Upper lobe of right lung (tissue), 1 donor: Measurements from ENCODE around the gene PARD3B. TPM values are rescaled to one million over a fixed set of nuclear protein-coding genes. Genes with fewer than 3 reads are reported as not detected.

Experiments
- ATAC-seq: fragments of 200-7000 bp; cut with Tn5 transposase; one replicate; pipeline ENCODE4 v1.9.1; 2020; ENCODE audit warnings: mild to moderate bottlenecking, moderate library complexity
- DNase-seq: peaks from one replicate; pipeline ENCODE4 v3.0.0-alpha.2; 2020
- H3K27ac ChIP-seq: fragments of 200-600 bp; one replicate; pipeline ENCODE4 v1.8.0; 2022
- H3K27me3 ChIP-seq: fragments of 200-600 bp; one replicate; pipeline ENCODE4 v1.8.0; 2022; ENCODE audit warnings: mild to moderate bottlenecking
- H3K36me3 ChIP-seq: fragments of 200-600 bp; one replicate; pipeline ENCODE4 v1.8.0; 2022
- H3K4me1 ChIP-seq: fragments of 200-600 bp; one replicate; pipeline ENCODE4 v1.8.0; 2022
- H3K4me3 ChIP-seq: fragments of 200-600 bp; one replicate; pipeline ENCODE4 v1.8.0; 2022; ENCODE audit warnings: mild to moderate bottlenecking
- H3K9me3 ChIP-seq: fragments of 200-600 bp; one replicate; pipeline ENCODE4 v1.8.0; 2022
- CTCF ChIP-seq: fragments of 200-600 bp; IDR thresholded peaks from one replicate; pipeline ENCODE4 v1.8.0; 2022; ENCODE audit warnings: antibody characterized with exemption
- intact Hi-C: fragments of 100-400 bp; cut with DNase I; formaldehyde crosslinking; loops from one replicate; pipeline ENCODE4 v1.11.0; 2022
- total RNA-seq: library from RNA; stranded (reverse); fragmentation: NEBNext Ultra II Directional; extraction: Animal tissue kit (Norgen Biotek cat#: 25700); gene quantifications from one replicate; pipeline ENCODE4 v1.2.1, GENCODE V29; 2021
- donor health status: DM: no; HTN: yes; CAD: no; lungs with severe emphysema.

PARD3B gene
- total RNA-seq, 1 donor from 2014 or later: 32.5 TPM

- Histone ChIP-seq H3K27me3 (no peaks in the 10 kb centered on the region), H3K4me3 (no peak overlapping the region), H3K36me3 (no peaks in the 10 kb centered on the region), H3K27ac (no peak overlapping the region), H3K4me1 (no peaks in the 10 kb centered on the region), H3K9me3 (no peaks in the 10 kb centered on the region)
- no peak for TF ChIP-seq CTCF
- no peak for DNase-seq
- no peak for ATAC-seq
- intact Hi-C loops: no loop called here
These were observed 842.2 kb downstream of the PARD3B start for GRCh38 chr2:205387350-205388055.

- Histone ChIP-seq H3K27ac (no peak overlapping the region), H3K9me3 (no peaks in the 10 kb centered on the region), H3K36me3 (no peaks in the 10 kb centered on the region), H3K27me3 (no peaks in the 10 kb centered on the region), H3K4me1 (no peaks in the 10 kb centered on the region), H3K4me3 (no peak overlapping the region)
- DNase-seq (no peak), ATAC-seq (no peak)
- intact Hi-C loops: no loop called here
- no peak for TF ChIP-seq CTCF
These were observed 845.6 kb downstream of the PARD3B start for GRCh38 chr2:205390866-205391265.

- intact Hi-C loops: no loop called here
- Histone ChIP-seq H3K9me3 (no peaks in the 10 kb centered on the region), H3K27ac (no peak overlapping the region), H3K4me3 (no peak overlapping the region), H3K27me3 (no peaks in the 10 kb centered on the region), H3K36me3 (no peaks in the 10 kb centered on the region), H3K4me1 (no peaks in the 10 kb centered on the region)
- ATAC-seq: peak; percentile 17
- TF ChIP-seq CTCF: no peak
- DNase-seq: no peak
These were observed 856.2 kb downstream of the PARD3B start for GRCh38 chr2:205401511-205401910.

- Histone ChIP-seq H3K9me3 (no peaks in the 10 kb centered on the region), H3K4me3 (no peak overlapping the region), H3K27ac (no peak overlapping the region), H3K27me3 (no peaks in the 10 kb centered on the region), H3K36me3 (no peaks in the 10 kb centered on the region), H3K4me1 (no peaks in the 10 kb centered on the region)
- ATAC-seq (no peak), DNase-seq (no peak)
- intact Hi-C loops: no loop called here
- TF ChIP-seq CTCF: no peak
These were observed 856.7 kb downstream of the PARD3B start for GRCh38 chr2:205402011-205402410.

GRCh38 chr2:205403244-205403825 lies 858.1 kb downstream of the PARD3B start:
- no peaks in the 10 kb centered on the region for H3K9me3 ChIP-seq
- no peaks in the 10 kb centered on the region for H3K36me3 ChIP-seq
- intact Hi-C loops: no loop called here
- no peak for TF ChIP-seq CTCF
- DNase-seq (no peak), ATAC-seq (no peak)
- peaks cover 1% of the 10 kb centered on the region for H3K4me1 ChIP-seq
- H3K4me3 ChIP-seq: no peak overlapping the region
- no peak overlapping the region for H3K27ac ChIP-seq
- H3K27me3 ChIP-seq: no peaks in the 10 kb centered on the region
